Measurements from ENCODE around the gene RAE1.

- TF ChIP-seq POLR2A (IDR thresholded peaks at IDR 0.05; ENCODE audit: low read depth, low read length): no peak; the same call in 1 of the 2 replicates
- TF ChIP-seq POLR2AphosphoS5 (IDR thresholded peaks at IDR 0.05; ENCODE audit: low read depth, low read length): no peak
These were observed 54.4 kb downstream of the RAE1 start for GRCh38 chr20:57405236-57406016.
